GM18951 (cell line): Measurements from ENCODE around the gene USP32.
"Not testable (repeated sequence)": the region's sequence is repeated elsewhere in the genome, so short reads cannot be mapped to it uniquely, and the experiment has no call there.

Source experiments
- POLR2A ChIP-seq: IDR thresholded peaks from 4 replicates; pipeline ENCODE4 v1.6.1; 2011; ENCODE audit warnings: mild to moderate bottlenecking; ENCODE audit not compliant: insufficient read length, insufficient read depth; ENCODE audit errors: extremely low read depth
- in situ Hi-C: fragments of 300-500 bp; cut with MboI; formaldehyde crosslinking; loops from one replicate; pipeline ENCODE4 v1.12.0; 2022; ENCODE audit warnings: low sequenced_read_pairs, mixed read lengths, inconsistent platforms; ENCODE audit not compliant: unreplicated experiment

The USP32 gene

DNA sequence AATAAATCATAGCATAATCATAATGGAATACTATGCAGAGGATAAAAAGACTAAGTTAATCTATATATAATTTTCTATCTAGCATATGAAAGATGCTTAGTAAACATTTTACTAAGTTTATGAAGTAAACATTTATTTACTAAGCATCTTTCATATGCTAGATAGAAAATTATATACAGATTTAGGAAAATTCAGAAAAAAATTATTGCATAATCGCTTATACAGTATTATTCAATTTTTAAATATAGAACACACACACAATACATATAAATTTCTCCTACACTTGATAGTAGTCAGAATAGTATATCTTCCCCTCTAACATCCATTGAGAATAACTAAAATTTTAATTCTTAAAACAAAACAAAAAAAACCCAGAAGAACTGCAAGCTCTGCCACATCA, 131.4 kb downstream of the USP32 start:
- in situ Hi-C loops = no loop called here
- no peak for TF ChIP-seq POLR2A

DNA sequence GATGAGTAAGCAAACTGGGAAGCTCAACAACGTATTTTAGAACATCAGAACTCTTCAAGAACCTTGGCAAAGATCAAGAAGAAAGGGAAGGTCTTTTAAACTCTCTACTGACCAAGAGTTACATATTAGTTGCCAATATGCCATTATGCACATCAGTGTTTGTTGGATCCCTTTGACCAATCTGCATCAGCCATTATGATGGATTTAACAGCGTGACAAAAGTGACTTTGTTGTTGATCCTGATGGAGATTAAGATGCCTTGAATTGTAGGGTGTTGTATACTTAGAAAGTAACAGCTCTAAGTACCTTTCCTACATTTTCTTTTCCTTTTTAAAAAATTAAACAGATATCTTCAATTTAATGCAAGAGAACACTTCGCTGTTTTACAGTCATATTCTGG, 133.6 kb downstream of the USP32 start:
- no peak for TF ChIP-seq POLR2A
- in situ Hi-C loops = no loop called here

DNA sequence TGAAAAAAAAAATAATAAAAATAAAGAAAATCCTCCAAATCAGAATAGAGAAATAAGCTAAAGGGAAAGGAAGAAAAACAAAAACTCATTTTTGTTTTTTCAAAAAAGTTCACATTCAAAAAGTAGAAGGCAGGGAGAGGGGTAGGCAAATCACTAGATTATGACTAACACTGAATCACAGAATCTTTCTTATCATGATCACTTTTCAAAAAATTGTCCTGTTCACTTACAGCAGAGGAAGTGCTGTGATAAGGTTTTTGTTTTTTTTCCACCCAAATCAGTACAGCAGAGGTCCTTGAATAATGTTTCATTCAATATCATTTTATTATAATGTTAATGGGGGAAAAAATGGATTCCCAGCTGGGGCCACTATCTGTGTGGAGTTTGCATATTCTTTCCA, 135.8 kb downstream of the USP32 start:
- in situ Hi-C loops = no loop called here
- no peak for TF ChIP-seq POLR2A

DNA sequence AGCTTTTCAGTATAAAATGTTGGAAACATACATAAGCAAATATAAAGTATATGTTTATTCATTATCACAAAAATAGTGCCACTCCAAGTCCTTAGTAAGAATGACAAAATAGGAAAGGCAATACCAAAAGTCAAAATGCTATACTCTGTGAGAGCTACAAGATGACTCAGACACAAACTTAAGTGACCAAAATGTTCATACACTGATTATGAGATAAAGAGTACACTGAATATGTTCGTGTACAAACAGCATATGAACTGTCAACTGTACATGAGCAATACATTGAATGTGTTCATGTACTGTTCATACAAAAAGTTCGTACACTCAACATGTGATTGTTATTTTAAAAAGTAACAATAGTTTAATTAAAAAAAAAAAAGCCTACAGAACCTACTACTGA, 138.9 kb downstream of the USP32 start:
- no peak for TF ChIP-seq POLR2A
- in situ Hi-C loops = no loop called here

DNA sequence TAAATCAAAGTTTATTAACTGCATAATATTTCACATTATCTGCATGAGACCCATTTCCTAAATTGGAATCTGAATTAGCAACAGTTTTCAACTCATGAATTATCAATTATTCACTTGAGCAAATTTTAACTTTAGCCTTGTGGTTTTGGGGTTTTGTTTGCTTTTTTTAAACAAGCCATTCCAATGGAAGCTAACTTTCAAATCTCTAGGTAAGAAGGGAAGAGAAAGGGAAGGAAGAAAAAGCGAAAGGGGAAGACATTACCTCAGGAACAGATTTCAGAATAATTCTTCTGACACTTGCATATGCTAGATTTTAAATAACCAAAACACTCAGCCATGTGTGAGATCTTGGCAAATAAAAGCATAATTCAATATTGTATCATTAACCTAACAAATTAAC, 139.5 kb downstream of the USP32 start:
- no peak for TF ChIP-seq POLR2A
- in situ Hi-C loops = no loop called here

DNA sequence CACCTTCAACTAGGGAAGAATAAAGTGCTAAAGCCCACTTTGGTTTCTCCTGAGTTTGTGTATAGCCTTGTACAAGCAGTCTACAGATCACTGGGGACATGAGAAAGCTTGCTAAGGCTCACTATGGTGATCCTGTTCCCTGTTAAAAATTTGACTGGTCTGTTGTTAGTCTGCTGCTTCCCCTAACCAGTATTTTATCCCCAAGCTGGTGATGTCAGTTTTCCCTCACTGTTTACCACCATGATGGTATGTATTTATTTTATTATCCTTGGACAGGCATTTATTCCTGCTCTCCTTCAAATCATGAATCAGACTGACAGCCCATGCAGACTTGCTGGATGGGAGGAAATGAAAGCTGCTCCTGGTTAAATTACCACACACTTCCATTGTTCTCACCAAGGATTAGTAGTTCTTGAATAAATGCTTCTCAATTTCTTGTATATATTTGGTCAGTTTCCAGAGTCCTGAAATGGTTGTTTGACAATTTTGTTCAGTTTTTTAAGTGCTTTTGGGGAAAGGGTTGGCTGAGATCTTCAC, 142.6 kb downstream of the USP32 start:
- TF ChIP-seq POLR2A = no peak
- in situ Hi-C loops = no loop called here

DNA sequence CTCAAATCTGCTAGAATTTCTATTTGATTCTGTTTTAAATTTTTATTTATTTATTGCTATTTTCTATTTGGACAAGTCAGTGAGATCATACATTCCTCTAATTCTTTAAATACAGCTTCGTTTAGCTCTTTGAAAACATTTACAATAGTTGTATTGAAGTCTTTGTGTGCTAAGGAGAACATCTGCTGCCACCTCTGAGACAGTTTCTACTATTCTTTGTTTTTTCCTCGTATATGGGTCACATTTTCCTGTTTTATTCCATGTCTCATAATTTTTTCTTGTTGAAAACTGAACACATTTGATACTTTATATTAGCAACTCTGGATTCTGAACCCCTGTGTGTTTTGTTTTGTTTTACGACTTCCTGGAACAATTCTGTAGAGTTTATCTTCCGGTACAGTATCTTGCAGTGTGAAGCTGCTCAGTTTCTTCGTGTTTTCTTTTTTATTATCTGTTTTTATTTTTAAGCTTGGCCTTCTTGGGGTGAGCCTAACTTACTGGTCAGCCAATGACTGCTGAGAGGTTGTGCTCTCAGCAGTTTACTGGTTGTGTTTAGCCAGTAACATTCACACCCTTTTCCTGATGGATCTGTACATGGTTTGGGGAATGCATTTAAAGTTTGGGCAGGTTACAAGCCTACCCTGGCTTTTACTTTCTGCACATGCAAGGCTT, 143.2 kb downstream of the USP32 start:
- no peak for TF ChIP-seq POLR2A
- in situ Hi-C loops = no loop called here

DNA sequence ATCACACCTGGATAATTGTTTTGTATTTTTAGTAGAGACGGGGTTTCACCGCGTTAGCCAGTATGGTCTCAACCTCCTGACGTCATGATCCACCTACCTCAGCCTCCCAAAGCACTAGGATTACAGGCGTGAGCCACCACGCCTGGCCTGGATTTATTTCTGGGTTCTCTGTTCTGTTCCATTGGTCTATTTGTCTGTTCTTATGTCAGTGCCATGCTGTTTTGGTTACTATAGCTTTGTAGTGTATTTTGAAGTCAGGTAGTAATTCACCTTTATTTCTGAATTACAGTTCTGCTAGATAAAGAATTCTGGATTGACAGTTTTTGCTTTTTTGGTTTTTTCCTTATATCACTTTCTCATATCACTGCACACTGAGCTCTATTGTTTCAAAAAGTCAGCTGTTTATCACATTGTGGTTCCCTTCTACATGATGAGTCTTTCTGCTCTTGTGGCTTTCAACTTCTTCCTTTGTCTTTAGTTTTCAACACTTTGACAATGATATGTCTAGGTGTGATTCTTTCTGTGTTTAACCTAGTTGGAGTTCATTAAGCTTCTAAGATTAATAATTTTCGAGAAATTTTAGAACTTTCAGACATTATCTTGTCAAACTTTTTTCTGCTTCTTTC, 144.0 kb downstream of the USP32 start:
- in situ Hi-C loops = no loop called here
- no peak for TF ChIP-seq POLR2A

DNA sequence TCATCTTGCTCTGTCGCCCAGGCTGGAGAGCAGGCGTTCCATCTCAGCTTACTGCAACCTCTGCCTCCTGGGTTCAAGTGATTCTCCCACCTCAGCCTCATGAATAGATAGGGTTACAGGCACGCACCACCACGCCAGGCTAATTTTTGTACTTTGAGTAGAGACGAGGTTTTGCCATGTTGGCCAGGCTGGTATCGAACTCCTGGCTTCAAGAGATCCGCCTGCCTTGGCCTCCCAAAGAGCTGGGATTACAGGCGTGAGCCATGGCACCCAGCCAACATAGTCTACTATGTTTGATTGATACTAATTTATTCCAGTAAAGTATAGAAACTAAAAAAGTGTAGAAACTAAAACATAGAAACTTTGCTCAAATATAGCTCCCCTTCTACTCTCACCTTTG, 147.3 kb downstream of the USP32 start:
- no peak for TF ChIP-seq POLR2A
- in situ Hi-C loops = no loop called here

DNA sequence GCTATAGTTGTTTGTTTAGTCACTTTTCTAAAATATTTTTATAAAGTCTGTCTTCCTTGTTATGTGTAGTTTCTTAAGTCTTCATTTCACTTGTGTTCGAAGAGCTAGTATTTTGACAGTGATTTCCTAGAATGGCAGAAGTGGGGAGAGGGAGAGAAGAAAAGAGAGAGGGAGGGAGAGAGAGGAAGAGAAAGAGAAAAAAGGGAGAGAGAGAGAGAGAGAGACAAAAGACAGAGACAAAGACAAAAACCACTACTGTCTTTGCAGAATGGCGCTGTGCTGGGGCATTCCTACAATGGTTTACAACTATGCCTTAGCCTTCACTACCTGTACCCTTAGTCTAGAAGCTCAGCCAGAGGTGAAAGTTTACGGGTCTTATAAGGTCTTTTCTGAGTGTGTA, 151.6 kb downstream of the USP32 start:
- TF ChIP-seq POLR2A = no peak
- in situ Hi-C loops = no loop called here

DNA sequence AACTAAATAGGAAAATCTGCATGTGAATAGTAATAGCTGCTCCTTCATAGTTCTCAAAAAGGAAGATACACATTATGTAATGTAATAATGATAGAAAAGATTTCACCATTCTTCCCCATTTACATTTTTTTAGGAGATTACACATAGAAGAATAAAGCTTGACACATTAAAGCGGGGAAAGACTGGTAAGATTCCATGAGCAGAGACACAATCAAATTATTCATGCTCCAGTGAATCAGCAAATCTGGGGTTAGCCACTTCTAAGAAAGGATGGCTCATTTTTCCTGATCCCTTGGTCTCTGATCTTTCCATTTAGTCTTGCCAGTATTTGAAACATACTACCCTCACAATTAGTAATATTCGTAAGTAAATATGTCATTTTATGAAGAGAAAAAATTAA, 160.2 kb downstream of the USP32 start:
- TF ChIP-seq POLR2A = no peak
- in situ Hi-C loops = no loop called here

DNA sequence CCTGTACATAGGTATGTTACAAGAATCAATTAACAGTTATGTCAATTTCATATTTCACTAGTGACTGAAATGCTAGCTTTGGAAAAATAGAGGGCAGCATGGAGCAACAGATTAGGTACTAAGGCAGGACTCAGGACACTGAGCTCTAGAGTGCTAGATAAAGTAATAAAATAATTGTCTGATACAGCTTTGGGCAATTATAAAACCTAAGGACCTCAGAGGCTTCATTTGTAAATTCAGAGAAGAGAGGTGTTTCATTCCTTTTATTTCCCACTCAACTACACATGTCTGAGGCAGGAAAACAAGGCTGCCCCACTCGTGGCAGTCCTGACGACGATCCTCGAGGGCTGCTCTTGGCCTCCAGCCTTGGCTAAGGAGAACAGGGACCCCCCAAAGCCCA, 160.7 kb downstream of the USP32 start:
- in situ Hi-C loops = no loop called here
- no peak for TF ChIP-seq POLR2A

DNA sequence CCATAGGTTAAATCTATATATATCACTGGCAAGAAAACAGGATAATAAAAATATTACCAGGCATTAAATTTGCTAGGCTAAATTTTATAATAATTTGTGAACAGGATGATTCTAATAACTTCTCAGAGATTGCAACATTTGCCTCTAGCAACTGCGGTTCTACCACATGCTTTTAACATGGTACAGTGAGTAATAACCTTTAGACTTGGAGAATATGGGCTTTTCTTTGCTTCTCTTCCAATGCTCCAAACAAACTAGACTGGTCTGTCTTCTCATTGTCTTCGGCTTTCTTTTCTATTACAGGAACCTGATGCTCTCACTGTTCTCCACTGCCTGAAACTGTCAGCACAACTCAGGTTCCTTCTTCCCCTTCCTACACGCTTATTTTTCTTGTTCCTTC, 161.6 kb downstream of the USP32 start:
- TF ChIP-seq POLR2A = no peak
- in situ Hi-C loops = no loop called here

DNA sequence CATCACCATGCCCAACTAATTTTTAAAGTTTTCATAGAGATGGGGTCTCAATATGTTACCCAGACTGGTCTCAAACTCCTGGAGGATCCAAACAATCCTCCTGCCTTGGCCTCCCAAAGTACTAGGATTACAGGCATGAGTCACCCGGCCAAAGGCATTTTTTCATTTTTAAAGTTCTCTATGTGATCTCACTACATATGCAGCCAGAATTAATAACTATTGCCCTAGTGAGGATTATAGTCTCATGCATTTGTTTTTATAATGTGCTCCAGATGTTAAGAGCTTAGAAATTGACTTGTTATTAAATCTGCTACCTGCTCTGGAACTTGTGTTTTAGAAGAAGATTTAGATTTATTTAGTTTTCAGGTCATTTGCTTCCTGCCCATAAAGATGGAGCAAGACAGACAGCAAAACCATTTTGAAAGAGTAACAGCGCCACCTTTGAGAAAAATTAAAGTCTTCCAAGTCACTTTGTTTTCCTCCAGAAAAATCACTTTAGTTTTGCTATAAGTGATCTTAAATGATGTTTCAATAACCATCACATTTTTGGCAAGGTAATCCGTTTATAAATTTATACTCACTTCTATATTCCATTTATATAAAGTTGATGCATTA, 162.6 kb downstream of the USP32 start:
- in situ Hi-C loops = no loop called here
- no peak for TF ChIP-seq POLR2A

DNA sequence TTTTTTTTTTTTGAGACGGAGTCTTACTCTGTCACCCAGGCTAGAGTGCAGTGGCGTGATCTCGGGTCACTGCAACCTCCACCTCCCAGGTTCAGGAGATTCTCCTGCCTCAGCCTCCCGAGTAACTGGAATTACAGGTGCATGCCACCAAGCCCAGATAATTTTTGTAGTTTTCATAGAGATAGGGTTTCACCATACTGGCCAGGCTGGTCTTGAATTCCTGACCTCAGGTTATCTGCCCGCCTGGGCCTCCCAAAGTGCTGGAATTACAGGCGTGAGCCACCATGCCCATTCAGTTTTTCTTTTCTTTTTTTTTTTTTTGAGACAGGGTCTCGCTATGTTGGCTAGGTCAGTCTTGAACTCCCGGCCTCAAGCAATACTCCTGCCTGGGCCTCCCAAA, 164.7 kb downstream of the USP32 start:
- in situ Hi-C loops = not testable (repeated sequence)
